ENCODE measurements around the gene AK1. TPM values are rescaled to one million over a fixed set of nuclear protein-coding genes. Genes with fewer than 3 reads are reported as not detected.

The AK1 gene
- total RNA-seq, 2 experiments from 2014 or later, result 19.5 to 21.6 TPM

- no peak for DNase-seq (ENCODE audit: low spot score)
- H3K27ac ChIP-seq (ENCODE audit: low read depth, low read length, poor library complexity, severe bottlenecking), result no peak overlapping the region
- no peaks in the 10 kb centered on the region for H3K9me2 ChIP-seq (ENCODE audit: insufficient read depth, low read length)
- H3K4me3 ChIP-seq (ENCODE audit: low read depth, low read length, poor library complexity, severe bottlenecking), result no peak overlapping the region
- intact Hi-C loops (cut with micrococcal nuclease; ENCODE audit: unreplicated experiment), result no loop called here
- H2AFZ ChIP-seq (ENCODE audit: low read length), result no peak overlapping the region
- no peaks in the 10 kb centered on the region for H3K4me1 ChIP-seq (ENCODE audit: insufficient read depth, low read length, poor library complexity, severe bottlenecking)
- H3K36me3 ChIP-seq (ENCODE audit: insufficient read depth, low read length), result no peaks in the 10 kb centered on the region
- H3K79me2 ChIP-seq (ENCODE audit: insufficient read depth, low read depth, low read length), result no peaks in the 10 kb centered on the region
- no peaks in the 10 kb centered on the region for H4K20me1 ChIP-seq (ENCODE audit: insufficient read depth, low read length)
- ChIA-PET POLR2A (no interaction called here), CTCF (ENCODE audit: unreplicated experiment) (no interaction called here)
- H3K4me2 ChIP-seq (ENCODE audit: low read length), result no peak overlapping the region
- no TSS peak for BruUV-seq (replicated peaks)
- TF ChIP-seq EZH2phosphoT487 (IDR thresholded peaks at IDR 0.05; ENCODE audit: borderline replicate concordance, low read depth, low read length) (no peak), CTCF (conservative IDR thresholded peaks at IDR 0.05; ENCODE audit: low read length) (no peak)
- H3K9me3 ChIP-seq (ENCODE audit: low read length), result no peaks in the 10 kb centered on the region
Observed at GRCh38 chr9:127856094-127856728, 21.3 kb downstream of the AK1 start.

- Histone ChIP-seq H3K4me3 (ENCODE audit: low read depth, low read length, poor library complexity, severe bottlenecking) (no peak overlapping the region), H3K27ac (ENCODE audit: low read depth, low read length, poor library complexity, severe bottlenecking) (no peak overlapping the region), H4K20me1 (ENCODE audit: insufficient read depth, low read length) (no peaks in the 10 kb centered on the region), H3K9me3 (ENCODE audit: low read length) (no peaks in the 10 kb centered on the region), H3K4me2 (ENCODE audit: low read length) (no peak overlapping the region), H2AFZ (ENCODE audit: low read length) (no peak overlapping the region), H3K36me3 (ENCODE audit: insufficient read depth, low read length) (no peaks in the 10 kb centered on the region), H3K79me2 (ENCODE audit: insufficient read depth, low read depth, low read length) (no peaks in the 10 kb centered on the region), H3K9me2 (ENCODE audit: insufficient read depth, low read length) (no peaks in the 10 kb centered on the region), H3K4me1 (ENCODE audit: insufficient read depth, low read length, poor library complexity, severe bottlenecking) (no peaks in the 10 kb centered on the region)
- ChIA-PET CTCF (ENCODE audit: unreplicated experiment) (no interaction called here), POLR2A (no interaction called here)
- DNase-seq (ENCODE audit: low spot score), result no peak
- no peak for TF ChIP-seq EZH2phosphoT487 (IDR thresholded peaks at IDR 0.05; ENCODE audit: borderline replicate concordance, low read depth, low read length)
- no peak for TF ChIP-seq CTCF (conservative IDR thresholded peaks at IDR 0.05; ENCODE audit: low read length)
- no TSS peak for BruUV-seq (replicated peaks)
- intact Hi-C loops (cut with micrococcal nuclease; ENCODE audit: unreplicated experiment), result no loop called here
Observed at GRCh38 chr9:127855522-127855921, 22.0 kb downstream of the AK1 start.

- ChIA-PET CTCF (ENCODE audit: unreplicated experiment) (no interaction called here), POLR2A (interaction anchor here (0.7 to 1.1 kb wide), 2 partner anchors 8 to 21 kb away, joined by 3 to 8 read pairs; no protein-coding TSS in a partner anchor)
- no peak overlapping the region for H3K4me2 ChIP-seq (ENCODE audit: low read length)
- H3K4me3 ChIP-seq (ENCODE audit: low read depth, low read length, poor library complexity, severe bottlenecking), result no peak overlapping the region
- no peaks in the 10 kb centered on the region for H3K4me1 ChIP-seq (ENCODE audit: insufficient read depth, low read length, poor library complexity, severe bottlenecking)
- TF ChIP-seq CTCF (conservative IDR thresholded peaks at IDR 0.05; ENCODE audit: low read length), result no peak
- TF ChIP-seq EZH2phosphoT487 (IDR thresholded peaks at IDR 0.05; ENCODE audit: borderline replicate concordance, low read depth, low read length), result no peak
- intact Hi-C loops (cut with micrococcal nuclease; ENCODE audit: unreplicated experiment), result no loop called here
- no peaks in the 10 kb centered on the region for H3K9me2 ChIP-seq (ENCODE audit: insufficient read depth, low read length)
- no peaks in the 10 kb centered on the region for H3K79me2 ChIP-seq (ENCODE audit: insufficient read depth, low read depth, low read length)
- no TSS peak for BruUV-seq (replicated peaks)
- DNase-seq (ENCODE audit: low spot score), result no peak
- H3K36me3 ChIP-seq (ENCODE audit: insufficient read depth, low read length), result no peaks in the 10 kb centered on the region
- H4K20me1 ChIP-seq (ENCODE audit: insufficient read depth, low read length), result no peaks in the 10 kb centered on the region
- H3K9me3 ChIP-seq (ENCODE audit: low read length), result 0 out of 2 replicates have a peak, but pooled peaks cover under 1% of the 10 kb centered on the region
- H3K27ac ChIP-seq (ENCODE audit: low read depth, low read length, poor library complexity, severe bottlenecking), result no peak overlapping the region
- no peak overlapping the region for H2AFZ ChIP-seq (ENCODE audit: low read length)
Observed at GRCh38 chr9:127854960-127855359, 22.5 kb downstream of the AK1 start.

Measured in OCI-LY7 (cell line).